HTR-8/SVneo (cell line): ENCODE data around the gene NEK3.
"Not testable (repeated sequence)": the region's sequence is repeated elsewhere in the genome, so short reads cannot be mapped to it uniquely, and the experiment has no call there.

Experiments used
- DNase-seq: peaks from one replicate; pipeline ENCODE4 v3.0.0; 2011; ENCODE audit warnings: low spot score, mixed read lengths; ENCODE audit not compliant: insufficient read length
- FAIRE-seq: peaks from 2 replicates; lab custom pipeline; 2011; peaks lifted over from hg19 to GRCh38; lab: Jason Lieb, UNC

NEK3 gene

GRCh38 chr13:52170828-52171391, 11.5 kb upstream of the NEK3 start:
- FAIRE-seq, DNase-seq: not testable (repeated sequence)

- FAIRE-seq (no peak), DNase-seq (no peak)
These were observed 10.4 kb upstream of the NEK3 start for GRCh38 chr13:52169839-52170238.

GRCh38 chr13:52165411-52165810, 6.0 kb upstream of the NEK3 start:
- no peak for FAIRE-seq

GRCh38 chr13:52164989-52165388, 5.6 kb upstream of the NEK3 start:
- FAIRE-seq (no peak), DNase-seq (no peak)

More at GRCh38 chr13:52165411-52165810, 6.0 kb upstream of the NEK3 start:
- no peak for DNase-seq

- not testable (repeated sequence) for FAIRE-seq, DNase-seq
These were observed 4.5 kb upstream of the NEK3 start for GRCh38 chr13:52163878-52164277.

- DNase-seq (peak; percentile 3), FAIRE-seq (no peak)
These were observed 3.1 kb upstream of the NEK3 start for GRCh38 chr13:52162279-52163101.

- DNase-seq (no peak), FAIRE-seq (no peak)
These were observed 1.8 kb upstream of the NEK3 start for GRCh38 chr13:52161181-52161646.

- DNase-seq (no peak), FAIRE-seq (no peak)
These were observed 1.1 kb upstream of the NEK3 start for GRCh38 chr13:52160506-52160905.

GRCh38 chr13:52160053-52160452, 656 bp upstream of the NEK3 start:
- FAIRE-seq (no peak), DNase-seq (no peak)

- DNase-seq (peak; percentile 12), FAIRE-seq (no peak)
These were observed 703 bp downstream of the NEK3 start for GRCh38 chr13:52158629-52159158.

- no peak for FAIRE-seq
- no peak for DNase-seq
These were observed 2.6 kb downstream of the NEK3 start for GRCh38 chr13:52156724-52157261.

- no peak for FAIRE-seq
- no peak for DNase-seq
These were observed 4.2 kb downstream of the NEK3 start for GRCh38 chr13:52155177-52155576.

- no peak for DNase-seq
- FAIRE-seq: no peak
These were observed 12.2 kb downstream of the NEK3 start for GRCh38 chr13:52147225-52147624.

GRCh38 chr13:52141299-52141698, 18.1 kb downstream of the NEK3 start:
- DNase-seq (no peak), FAIRE-seq (no peak)

- FAIRE-seq: no peak
- no peak for DNase-seq
These were observed 21.9 kb downstream of the NEK3 start for GRCh38 chr13:52137489-52137888.

- no peak for FAIRE-seq
- no peak for DNase-seq
These were observed 22.6 kb downstream of the NEK3 start for GRCh38 chr13:52136763-52137162.

- no peak for FAIRE-seq
- DNase-seq: no peak
These were observed 28.8 kb downstream of the NEK3 start for GRCh38 chr13:52130641-52131040.

GRCh38 chr13:52128714-52129700, 30.4 kb downstream of the NEK3 start, which contains the start of gene NEK5:
Gene NEK5 (minus strand): TSS chr13:52129073. CDS start chr13:52127482, 1,591 bp downstream.
- FAIRE-seq: no peak
- peak; percentile 46 for DNase-seq

GRCh38 chr13:52127783-52128702, 31.4 kb downstream of the NEK3 start:
- DNase-seq: peak; percentile 62
- FAIRE-seq: no peak
